SK-N-SH (cell line): ENCODE results near the gene LMNTD2.

Source experiments
- CHD2 ChIP-seq: fragments of 150-350 bp; IDR thresholded peaks from 2 replicates; pipeline ENCODE4 v1.6.1; 2018; ENCODE audit warnings: low read length; ENCODE audit not compliant: partially characterized antibody
- EP300 ChIP-seq, 2 experiments: IDR thresholded peaks; 2 replicates each; pipeline versions ENCODE4 v1.4.0 to v1.6.1; 2012; ENCODE audit warnings: borderline replicate concordance in 1 of 2, low read depth in 1 of 2, low read length in 1 of 2
- FOXJ3 ChIP-seq: sonication (generic); formaldehyde crosslinking; IDR thresholded peaks from 2 replicates; pipeline ENCODE4 v1.5.1; 2020; ENCODE audit warnings: mild to moderate bottlenecking, missing genetic modification reagents
- GABPA ChIP-seq: IDR thresholded peaks from 2 replicates; pipeline ENCODE4 v1.4.0; 2012; ENCODE audit warnings: low read depth, mild to moderate bottlenecking
- GATA2 ChIP-seq: sonication (generic); formaldehyde crosslinking; IDR thresholded peaks from 2 replicates; pipeline ENCODE4 v1.5.0; 2020; ENCODE audit warnings: mild to moderate bottlenecking, missing genetic modification reagents
- MXI1 ChIP-seq: IDR thresholded peaks from 2 replicates; pipeline ENCODE4 v1.6.1; 2012; ENCODE audit warnings: mild to moderate bottlenecking, low read depth, low read length, improper control_type of control experiment
- NFIC ChIP-seq: IDR thresholded peaks from 2 replicates; pipeline ENCODE4 v1.4.0; 2012; ENCODE audit warnings: borderline replicate concordance
- POLR2AphosphoS5 ChIP-seq: IDR thresholded peaks from 2 replicates; pipeline ENCODE4 v1.6.1; 2012; ENCODE audit warnings: low read depth, low read length
- TEAD4 ChIP-seq: IDR thresholded peaks from 2 replicates; pipeline ENCODE4 v1.4.0; 2012; ENCODE audit warnings: mild to moderate bottlenecking, borderline replicate concordance; ENCODE audit not compliant: insufficient read depth
- TF ChIP-seq, protein P1 (sequence below): fragments of 200-600 bp; sonication (generic); IDR thresholded peaks from 2 replicates; pipeline ENCODE4 v1.6.1; 2017; ENCODE audit warnings: antibody characterized with exemption, mild to moderate bottlenecking, moderate library complexity
- TF ChIP-seq, protein P2 (sequence below): IDR thresholded peaks from 2 replicates; pipeline ENCODE4 v1.6.1; 2012; ENCODE audit warnings: mild to moderate bottlenecking, low read depth, low read length, moderate library complexity
- TF ChIP-seq, protein P3 (sequence below): fragments of 150-350 bp; IDR thresholded peaks from 2 replicates; pipeline ENCODE4 v1.6.1; 2017; ENCODE audit warnings: antibody characterized with exemption, low read length, low read depth, borderline replicate concordance

DNA sequence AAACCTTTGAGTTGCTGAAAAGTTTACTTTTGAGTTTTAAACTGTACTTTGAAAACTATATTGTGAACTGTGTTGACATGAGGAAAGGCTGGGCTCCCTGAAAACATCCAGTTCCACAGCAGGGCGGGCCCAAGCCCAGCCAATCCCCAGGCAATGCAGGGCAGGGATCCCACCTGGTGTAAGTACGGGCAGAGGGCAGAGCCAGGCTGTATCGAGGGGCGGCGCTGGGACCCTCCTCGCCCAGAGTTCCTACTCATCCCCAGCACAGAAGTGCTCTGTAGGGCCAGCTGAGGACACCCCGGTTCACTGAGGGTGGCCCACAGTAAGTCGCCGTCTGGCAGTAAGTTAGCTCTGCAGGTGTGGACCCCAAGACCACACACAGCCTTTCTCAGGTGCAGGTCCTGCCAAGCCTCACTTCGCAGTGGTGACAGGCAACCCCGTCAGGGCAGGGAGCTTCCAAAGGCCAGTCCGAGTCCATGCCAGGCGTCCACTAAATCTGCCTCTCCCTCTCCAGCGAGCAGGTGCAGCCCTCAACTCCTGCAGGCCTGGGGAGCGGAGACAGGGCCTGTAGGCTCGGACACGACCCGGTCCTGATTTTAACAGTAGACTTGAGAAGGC is 6.6 kb upstream of the LMNTD2 start:
- TF ChIP-seq EP300 (IDR thresholded peaks at IDR 0.05; ENCODE audit: borderline replicate concordance in 1 of 2, low read depth in 1 of 2, low read length in 1 of 2): no peak
- TF ChIP-seq GABPA: no peak
- TF ChIP-seq, protein P1, sequence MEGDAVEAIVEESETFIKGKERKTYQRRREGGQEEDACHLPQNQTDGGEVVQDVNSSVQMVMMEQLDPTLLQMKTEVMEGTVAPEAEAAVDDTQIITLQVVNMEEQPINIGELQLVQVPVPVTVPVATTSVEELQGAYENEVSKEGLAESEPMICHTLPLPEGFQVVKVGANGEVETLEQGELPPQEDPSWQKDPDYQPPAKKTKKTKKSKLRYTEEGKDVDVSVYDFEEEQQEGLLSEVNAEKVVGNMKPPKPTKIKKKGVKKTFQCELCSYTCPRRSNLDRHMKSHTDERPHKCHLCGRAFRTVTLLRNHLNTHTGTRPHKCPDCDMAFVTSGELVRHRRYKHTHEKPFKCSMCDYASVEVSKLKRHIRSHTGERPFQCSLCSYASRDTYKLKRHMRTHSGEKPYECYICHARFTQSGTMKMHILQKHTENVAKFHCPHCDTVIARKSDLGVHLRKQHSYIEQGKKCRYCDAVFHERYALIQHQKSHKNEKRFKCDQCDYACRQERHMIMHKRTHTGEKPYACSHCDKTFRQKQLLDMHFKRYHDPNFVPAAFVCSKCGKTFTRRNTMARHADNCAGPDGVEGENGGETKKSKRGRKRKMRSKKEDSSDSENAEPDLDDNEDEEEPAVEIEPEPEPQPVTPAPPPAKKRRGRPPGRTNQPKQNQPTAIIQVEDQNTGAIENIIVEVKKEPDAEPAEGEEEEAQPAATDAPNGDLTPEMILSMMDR: no peak
- no peak for TF ChIP-seq FOXJ3 (CRISPR knock-in tag)
- TF ChIP-seq MXI1: no peak
- TF ChIP-seq POLR2AphosphoS5: no peak
- no peak for TF ChIP-seq CHD2
- TF ChIP-seq, protein P2, sequence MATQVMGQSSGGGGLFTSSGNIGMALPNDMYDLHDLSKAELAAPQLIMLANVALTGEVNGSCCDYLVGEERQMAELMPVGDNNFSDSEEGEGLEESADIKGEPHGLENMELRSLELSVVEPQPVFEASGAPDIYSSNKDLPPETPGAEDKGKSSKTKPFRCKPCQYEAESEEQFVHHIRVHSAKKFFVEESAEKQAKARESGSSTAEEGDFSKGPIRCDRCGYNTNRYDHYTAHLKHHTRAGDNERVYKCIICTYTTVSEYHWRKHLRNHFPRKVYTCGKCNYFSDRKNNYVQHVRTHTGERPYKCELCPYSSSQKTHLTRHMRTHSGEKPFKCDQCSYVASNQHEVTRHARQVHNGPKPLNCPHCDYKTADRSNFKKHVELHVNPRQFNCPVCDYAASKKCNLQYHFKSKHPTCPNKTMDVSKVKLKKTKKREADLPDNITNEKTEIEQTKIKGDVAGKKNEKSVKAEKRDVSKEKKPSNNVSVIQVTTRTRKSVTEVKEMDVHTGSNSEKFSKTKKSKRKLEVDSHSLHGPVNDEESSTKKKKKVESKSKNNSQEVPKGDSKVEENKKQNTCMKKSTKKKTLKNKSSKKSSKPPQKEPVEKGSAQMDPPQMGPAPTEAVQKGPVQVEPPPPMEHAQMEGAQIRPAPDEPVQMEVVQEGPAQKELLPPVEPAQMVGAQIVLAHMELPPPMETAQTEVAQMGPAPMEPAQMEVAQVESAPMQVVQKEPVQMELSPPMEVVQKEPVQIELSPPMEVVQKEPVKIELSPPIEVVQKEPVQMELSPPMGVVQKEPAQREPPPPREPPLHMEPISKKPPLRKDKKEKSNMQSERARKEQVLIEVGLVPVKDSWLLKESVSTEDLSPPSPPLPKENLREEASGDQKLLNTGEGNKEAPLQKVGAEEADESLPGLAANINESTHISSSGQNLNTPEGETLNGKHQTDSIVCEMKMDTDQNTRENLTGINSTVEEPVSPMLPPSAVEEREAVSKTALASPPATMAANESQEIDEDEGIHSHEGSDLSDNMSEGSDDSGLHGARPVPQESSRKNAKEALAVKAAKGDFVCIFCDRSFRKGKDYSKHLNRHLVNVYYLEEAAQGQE: no peak
- TF ChIP-seq, protein P3, sequence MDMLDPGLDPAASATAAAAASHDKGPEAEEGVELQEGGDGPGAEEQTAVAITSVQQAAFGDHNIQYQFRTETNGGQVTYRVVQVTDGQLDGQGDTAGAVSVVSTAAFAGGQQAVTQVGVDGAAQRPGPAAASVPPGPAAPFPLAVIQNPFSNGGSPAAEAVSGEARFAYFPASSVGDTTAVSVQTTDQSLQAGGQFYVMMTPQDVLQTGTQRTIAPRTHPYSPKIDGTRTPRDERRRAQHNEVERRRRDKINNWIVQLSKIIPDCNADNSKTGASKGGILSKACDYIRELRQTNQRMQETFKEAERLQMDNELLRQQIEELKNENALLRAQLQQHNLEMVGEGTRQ: no peak
- TF ChIP-seq GATA2 (CRISPR knock-in tag): no peak
- no peak for TF ChIP-seq NFIC
- TF ChIP-seq TEAD4: no peak
